ENCODE data around the gene NUP93. TPM values are rescaled to one million over a fixed set of nuclear protein-coding genes. Genes with fewer than 3 reads are reported as not detected.
"Not testable (repeated sequence)": the region's sequence is repeated elsewhere in the genome, so short reads cannot be mapped to it uniquely, and the experiment has no call there.

Gene NUP93
- total RNA-seq, 1 donor from 2014 or later = 107 TPM

DNA sequence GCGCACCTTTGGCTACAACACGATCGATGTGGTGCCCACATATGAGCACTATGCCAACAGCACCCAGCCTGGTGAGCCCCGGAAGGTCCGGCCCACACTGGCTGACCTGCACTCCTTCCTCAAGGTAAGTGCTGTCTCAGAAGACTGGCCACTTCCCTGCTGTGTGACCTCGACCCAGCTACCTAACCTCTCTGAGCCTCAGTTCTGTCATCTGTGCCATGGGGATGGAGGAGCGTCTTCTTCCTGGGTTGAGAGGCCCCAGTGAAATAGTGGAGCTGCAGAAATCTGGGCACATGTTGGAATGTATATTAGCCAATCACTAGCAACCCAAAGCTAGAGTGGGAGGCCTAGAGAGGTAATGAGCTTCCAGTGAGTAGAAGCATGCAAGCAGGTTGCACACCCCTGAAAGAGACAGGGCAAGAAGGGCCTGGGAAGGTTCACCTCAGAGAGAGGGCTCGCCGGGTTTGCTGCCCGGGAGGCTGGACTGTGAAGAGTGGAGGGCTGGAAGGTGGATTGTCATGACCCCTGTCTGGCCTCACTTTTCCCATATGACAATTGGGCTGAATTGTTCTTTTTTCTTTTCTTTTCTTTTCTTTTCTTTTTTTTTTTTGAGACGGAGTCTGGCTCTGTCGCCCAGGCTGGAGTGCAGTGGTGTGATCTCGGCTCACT is 135.6 kb downstream of the NUP93 start:
- intact Hi-C loops (cut with micrococcal nuclease) = loop anchor here (2.0 to 10.0 kb wide), 4 partner anchors 73 to 303 kb away; no protein-coding TSS in a partner anchor

DNA sequence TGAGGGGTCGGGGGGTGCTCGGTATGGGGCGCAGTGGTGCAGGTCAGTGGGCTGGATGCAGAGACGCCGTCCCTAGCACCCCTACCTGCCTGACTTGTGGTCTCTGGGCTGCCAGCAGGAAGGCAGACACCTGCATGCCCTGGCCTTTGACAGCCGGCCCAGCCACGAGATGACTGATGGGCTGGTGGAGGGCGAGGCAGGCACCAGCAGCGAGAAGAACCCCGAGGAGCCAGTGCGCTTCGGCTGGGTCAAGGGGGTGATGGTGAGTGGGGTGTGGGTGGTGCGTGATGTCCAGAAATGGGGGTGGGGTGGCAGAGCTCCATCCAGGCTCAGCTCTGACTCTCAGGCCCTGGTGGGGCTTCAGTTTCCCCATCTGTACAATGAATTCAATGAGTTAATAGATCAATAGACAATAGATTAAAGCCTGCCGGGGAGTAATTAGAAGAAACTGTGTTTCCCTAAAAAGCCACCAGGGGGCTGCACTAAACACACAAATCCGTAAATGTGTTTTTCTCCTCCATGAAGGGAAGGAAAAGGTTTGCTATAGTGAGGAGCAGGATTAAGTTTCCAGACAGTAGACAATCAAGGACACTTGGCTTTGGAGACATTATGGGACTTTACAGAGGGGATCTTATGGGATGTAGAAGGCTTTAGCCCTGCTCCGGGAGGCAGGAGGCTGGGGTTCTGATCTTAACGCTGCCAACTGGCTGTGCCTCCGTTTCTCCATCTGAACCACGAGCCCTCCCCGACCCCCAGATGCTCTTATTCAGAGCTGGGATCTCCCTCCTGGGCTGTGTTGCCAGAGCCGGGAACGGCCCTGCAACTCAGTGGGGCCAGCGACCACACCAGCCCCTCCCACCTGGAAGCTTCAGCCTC is 137.3 kb downstream of the NUP93 start:
- intact Hi-C loops (cut with micrococcal nuclease) = loop anchor here (1.0 to 10.0 kb wide), 8 partner anchors 50 to 302 kb away; partner anchors contain the start of gene HERPUD1

DNA sequence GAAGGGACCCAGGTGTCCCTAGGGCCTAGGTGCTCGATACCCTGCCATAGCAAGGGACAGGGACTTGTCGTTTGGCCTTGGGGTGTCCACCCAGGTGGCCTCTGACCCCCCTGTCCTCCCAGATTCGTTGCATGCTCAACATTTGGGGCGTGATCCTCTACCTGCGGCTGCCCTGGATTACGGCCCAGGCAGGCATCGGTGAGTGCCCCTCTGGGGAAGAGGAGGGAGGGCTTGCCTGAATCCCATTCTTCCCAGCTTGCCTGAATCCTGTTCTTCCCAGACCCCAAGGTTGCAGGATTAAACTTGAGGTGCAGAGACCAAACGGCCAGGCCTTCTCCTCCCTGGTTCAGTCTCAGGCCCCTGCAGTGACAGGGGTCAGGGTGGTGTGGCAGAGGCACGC is 138.2 kb downstream of the NUP93 start:
- intact Hi-C loops (cut with micrococcal nuclease) = loop anchor here (5.0 to 10.0 kb wide), 2 partner anchors 177 to 291 kb away; no protein-coding TSS in a partner anchor

GRCh38 chr16:56868766-56869165 is 138.8 kb downstream of the NUP93 start:
- intact Hi-C loops (cut with micrococcal nuclease) = loop anchor here (5.0 to 10.0 kb wide), 2 partner anchors 176 to 291 kb away; no protein-coding TSS in a partner anchor

- intact Hi-C loops (cut with micrococcal nuclease) = loop anchor here (5.0 to 10.0 kb wide), 2 partner anchors 175 to 292 kb away; no protein-coding TSS in a partner anchor
Measured at GRCh38 chr16:56869513-56870275, 139.8 kb downstream of the NUP93 start.

- intact Hi-C loops (cut with micrococcal nuclease) = no loop called here
Measured at GRCh38 chr16:56870276-56870888, 140.5 kb downstream of the NUP93 start.

DNA sequence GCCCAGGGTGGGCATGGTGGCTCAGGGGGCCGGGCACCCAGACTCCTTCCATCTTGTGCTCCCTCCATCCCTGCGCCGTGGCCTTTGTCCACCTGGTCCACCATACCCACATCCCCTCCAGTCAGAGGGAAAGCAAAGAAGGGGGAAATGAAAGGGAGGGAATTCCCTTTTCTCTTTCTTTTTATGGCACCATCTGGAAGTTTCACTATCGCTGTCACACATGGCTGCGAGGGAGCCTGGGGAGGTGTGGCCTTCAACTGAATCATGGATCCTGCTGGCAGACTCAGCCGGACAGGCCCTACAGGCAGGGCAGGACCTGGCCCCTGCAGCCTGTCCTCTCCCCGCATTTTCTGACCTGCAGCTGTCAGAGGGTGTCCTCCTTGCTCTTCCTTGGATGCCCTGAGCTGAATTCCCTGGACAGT is 141.3 kb downstream of the NUP93 start:
- intact Hi-C loops (cut with micrococcal nuclease) = no loop called here

GRCh38 chr16:56872863-56873391 is 143.0 kb downstream of the NUP93 start:
- intact Hi-C loops (cut with micrococcal nuclease) = no loop called here

- intact Hi-C loops (cut with micrococcal nuclease) = no loop called here
Measured at GRCh38 chr16:56874800-56875199, 144.9 kb downstream of the NUP93 start.

DNA sequence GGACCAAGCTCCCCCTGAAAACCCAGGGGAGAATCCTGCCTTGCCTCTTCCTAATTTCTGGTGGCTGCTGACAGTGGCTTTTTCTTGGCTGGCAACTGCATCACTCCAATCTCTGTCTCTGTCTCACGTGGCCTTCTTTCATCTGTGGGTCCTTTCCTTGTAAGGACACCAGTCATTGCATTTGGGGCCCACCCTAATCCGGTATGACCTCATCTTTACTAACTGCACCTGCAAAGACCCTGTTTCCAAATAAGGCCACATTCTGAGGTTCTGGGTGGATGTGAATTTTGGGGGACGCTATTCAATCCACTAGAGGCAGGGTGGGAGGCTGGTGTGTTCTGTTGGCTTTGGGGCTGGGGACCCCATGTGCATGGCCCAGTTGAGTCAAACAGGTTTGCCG is 146.1 kb downstream of the NUP93 start:
- intact Hi-C loops (cut with micrococcal nuclease) = no loop called here

DNA sequence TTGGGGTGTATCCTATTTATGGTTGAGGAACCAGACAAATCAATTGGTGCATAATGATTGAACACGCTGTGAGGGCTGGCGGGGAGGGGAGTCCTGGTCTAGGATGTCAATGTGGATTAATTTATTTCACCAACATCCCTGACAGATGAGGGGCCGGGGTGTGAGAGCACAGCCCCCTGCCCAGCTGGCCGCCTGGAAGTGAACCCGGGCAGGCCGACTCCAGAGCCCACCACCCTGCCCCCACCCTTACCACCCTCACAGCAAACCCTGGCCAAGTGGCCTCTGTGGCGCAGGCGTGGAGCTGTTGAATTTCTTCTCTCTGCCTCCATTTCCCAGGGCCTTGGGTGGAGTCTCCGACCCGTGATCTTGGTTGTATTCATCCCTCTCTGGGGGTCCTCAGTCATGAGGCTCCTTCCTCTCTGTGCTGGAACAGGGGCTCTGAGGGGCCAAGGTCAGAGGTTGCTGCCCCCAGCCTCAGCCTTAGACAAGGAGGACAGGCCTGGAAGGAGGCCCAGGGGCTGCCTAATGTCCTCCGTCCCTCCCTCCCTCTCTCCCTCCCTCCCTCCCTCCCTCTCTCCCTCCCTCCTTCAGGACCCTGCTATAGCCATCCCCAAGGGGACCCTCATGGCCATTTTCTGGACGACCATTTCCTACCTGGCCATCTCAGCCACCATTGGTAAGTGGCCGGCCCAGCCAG is 147.7 kb downstream of the NUP93 start:
- intact Hi-C loops (cut with micrococcal nuclease) = no loop called here

GRCh38 chr16:56878282-56878854 is 148.4 kb downstream of the NUP93 start:
- intact Hi-C loops (cut with micrococcal nuclease) = no loop called here

GRCh38 chr16:56879276-56879675 is 149.3 kb downstream of the NUP93 start:
- intact Hi-C loops (cut with micrococcal nuclease) = no loop called here

DNA sequence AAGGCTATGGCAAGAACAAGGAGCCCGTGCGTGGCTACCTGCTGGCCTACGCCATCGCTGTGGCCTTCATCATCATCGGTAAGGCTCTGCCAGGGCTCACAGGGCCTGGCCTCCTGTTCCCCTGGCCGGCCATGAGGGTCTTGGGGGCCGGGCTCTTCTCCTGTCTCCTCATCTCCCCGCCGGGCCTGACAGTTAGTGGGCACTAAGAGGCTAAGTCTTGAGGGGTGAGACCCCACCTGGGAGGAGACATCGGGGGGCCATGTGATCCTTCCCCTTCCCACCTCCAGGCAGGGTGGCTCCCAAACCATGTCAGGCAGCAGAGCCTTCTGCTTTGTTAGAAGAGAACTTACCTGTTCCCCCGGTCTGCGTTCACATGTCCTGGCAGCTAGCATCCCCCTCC is 150.2 kb downstream of the NUP93 start:
- intact Hi-C loops (cut with micrococcal nuclease) = no loop called here

- intact Hi-C loops (cut with micrococcal nuclease) = no loop called here
Measured at GRCh38 chr16:56880685-56881084, 150.8 kb downstream of the NUP93 start.

GRCh38 chr16:56882077-56882800 is 152.3 kb downstream of the NUP93 start:
- intact Hi-C loops (cut with micrococcal nuclease) = no loop called here

DNA sequence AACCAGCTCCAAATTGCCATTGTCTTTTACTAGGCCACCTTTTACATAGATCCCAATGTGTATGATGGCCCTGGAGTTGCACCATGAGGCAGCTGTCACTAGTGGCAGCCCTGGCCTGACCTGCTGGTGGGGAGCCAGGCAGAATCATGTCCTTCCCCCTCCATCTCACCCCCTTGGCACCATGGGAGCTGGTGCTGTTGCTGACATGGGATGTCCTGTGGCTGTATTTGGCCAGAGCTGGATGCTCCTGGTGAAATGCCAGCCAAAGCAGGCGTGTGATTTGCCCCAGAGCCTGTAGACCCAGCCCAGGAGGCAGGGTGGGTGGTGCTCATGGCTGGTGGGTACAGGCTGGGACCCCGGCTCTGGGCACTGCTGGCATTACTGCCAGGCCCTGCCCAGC is 153.7 kb downstream of the NUP93 start:
- intact Hi-C loops (cut with micrococcal nuclease) = no loop called here

- intact Hi-C loops (cut with micrococcal nuclease) = no loop called here
Measured at GRCh38 chr16:56884026-56884582, 154.2 kb downstream of the NUP93 start.

DNA sequence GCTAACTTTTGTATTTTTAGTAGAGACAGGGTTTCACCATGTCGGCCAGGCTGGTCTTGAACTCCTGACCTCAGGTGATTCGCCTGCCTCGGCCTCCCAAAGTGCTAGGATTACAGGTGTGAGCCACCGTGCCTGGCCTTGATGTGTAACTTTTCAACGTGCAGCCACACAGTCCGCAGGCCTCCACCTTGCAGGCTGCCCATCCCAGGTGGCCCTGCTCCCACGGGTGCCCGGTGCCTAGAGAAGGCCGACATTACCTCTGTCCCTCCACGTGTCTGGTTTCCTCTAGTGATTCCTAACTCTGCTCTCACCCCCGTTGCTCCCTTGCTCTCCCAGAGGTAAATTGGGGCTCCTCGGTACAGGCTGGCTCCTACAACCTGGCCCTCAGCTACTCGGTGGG is 155.0 kb downstream of the NUP93 start:
- intact Hi-C loops (cut with micrococcal nuclease) = not testable (repeated sequence)

All from T-helper 1 cell treated with Interleukin-12 subunit alpha and Interleukin-12 subunit beta and Interleukin-4 antibody, amounts not matched to agents 30 ng/mL and 1 ng/mL, for 36 hours (primary cell).